AG08395 (cell line): ENCODE data around the gene SLC13A4.
"Not testable (repeated sequence)": the region's sequence is repeated elsewhere in the genome, so short reads cannot be mapped to it uniquely, and the experiment has no call there.

ENCODE experiments used
- DNase-seq: peaks from one replicate; pipeline ENCODE4 v3.0.0; 2012; ENCODE audit warnings: mixed read lengths, low spot score

SLC13A4 gene, protein sequence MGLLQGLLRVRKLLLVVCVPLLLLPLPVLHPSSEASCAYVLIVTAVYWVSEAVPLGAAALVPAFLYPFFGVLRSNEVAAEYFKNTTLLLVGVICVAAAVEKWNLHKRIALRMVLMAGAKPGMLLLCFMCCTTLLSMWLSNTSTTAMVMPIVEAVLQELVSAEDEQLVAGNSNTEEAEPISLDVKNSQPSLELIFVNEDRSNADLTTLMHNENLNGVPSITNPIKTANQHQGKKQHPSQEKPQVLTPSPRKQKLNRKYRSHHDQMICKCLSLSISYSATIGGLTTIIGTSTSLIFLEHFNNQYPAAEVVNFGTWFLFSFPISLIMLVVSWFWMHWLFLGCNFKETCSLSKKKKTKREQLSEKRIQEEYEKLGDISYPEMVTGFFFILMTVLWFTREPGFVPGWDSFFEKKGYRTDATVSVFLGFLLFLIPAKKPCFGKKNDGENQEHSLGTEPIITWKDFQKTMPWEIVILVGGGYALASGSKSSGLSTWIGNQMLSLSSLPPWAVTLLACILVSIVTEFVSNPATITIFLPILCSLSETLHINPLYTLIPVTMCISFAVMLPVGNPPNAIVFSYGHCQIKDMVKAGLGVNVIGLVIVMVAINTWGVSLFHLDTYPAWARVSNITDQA

GRCh38 chr7:135728136-135728669, at the start of gene SLC13A4:
TSS of gene SLC13A4 (minus strand) at chr7:135728186. CDS start at chr7:135727496, 690 bp downstream.
- DNase-seq: no peak

- not testable (repeated sequence) for DNase-seq
These were observed 47.9 kb upstream of the SLC13A4 start for GRCh38 chr7:135775915-135776314.

DNA sequence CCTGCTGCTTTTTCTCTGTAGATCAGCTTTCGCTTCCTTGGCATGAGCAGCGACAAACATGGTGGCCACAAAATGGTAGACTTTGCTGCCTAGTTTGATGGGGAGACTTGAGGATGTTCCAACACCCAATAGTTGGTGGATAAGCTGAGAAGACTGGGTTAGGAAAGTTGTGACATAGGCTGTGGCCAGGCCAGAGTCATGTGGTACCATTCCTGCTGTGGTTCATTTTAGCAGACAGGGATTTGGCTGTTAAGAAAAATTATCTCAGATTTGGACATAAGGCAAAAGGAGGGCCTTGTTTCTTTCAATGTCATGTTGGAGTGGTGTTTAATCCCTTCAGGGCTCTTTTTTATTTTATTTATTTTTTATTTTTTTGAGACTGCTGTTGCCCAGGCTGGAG, 47.2 kb upstream of the SLC13A4 start:
- no peak for DNase-seq

- peak; percentile 90 for DNase-seq
These were observed 46.3 kb upstream of the SLC13A4 start for GRCh38 chr7:135774284-135774683.

DNA sequence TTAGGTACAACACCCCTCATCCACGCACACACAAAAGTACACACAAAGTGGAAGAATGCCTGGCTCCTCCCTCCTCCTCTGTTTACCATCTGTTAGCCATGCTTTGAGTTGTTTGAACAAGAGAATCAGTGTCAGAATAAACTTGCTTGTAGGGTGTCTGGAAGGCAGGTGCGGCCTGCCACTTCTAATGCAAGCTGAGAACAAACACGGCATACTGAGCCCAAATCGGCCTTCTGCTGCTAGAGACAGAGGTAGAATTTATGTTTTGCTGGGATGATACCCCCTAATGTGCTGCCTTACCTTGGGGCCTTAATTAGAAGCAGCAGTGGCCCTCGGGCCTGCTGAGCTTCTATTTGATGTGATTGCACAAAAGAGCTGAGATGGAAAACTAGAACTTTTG, 45.5 kb upstream of the SLC13A4 start:
- DNase-seq: no peak

DNA sequence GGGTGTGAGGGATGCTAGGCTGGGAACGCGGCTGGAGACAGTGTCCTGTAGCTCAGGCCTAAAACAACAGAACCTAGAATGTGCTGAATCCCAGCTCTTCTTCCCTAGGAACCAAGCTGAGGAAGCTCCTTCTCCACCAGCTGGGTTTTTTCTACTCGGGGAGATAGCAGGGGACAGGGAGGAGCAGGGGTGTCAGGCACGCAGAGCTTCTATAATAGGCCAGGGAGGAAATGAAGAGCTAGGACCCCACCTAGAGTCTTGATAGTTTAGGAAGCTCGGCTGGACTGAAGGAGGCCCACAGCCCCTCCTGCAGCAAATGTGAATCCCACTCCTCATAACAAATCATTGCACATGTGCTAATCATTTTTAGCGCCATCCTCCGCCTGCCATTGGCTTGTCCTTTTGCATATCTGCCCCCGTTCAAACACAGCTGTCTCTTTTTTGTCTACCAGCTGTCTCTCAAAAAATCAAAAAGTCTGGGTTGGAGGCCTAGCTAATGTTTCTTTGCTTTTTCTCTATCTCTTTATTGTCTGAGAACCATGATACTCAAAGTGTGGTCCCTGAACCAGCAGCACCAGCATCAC, 44.7 kb upstream of the SLC13A4 start:
- DNase-seq: no peak

DNA sequence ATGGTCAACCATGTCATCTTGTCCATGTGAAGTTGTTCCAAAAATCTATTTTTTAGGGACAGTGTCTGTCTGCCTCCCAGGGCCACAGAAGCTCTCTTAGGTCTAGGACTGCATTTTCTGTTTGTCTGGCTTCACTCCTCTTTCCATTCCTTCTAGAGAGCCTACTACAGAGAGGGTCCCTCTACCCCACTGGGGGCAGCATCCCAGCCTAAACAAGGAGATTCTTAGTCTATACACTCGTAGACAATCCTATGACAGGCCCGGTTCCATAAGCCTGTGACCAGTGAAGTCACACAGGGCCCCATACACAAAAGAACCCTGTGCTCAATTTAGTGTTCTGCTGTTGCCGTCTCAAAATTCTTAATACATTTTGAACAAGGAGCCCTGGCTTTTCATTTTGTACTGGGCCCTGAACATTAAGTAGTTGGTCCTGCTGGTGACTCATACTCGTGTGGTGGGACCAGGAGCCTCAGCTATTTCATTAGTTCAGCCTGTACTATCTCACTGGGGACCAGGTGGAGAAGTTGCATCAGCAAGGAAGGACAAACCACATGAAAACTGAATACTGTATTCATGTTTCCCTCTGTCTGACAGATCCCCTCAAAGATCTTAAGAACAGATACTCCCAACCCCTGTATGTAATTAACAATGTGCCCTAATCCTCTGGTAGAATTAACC, 44.1 kb upstream of the SLC13A4 start:
- peak; percentile 72 for DNase-seq

GRCh38 chr7:135771051-135771450, 43.1 kb upstream of the SLC13A4 start:
- no peak for DNase-seq

- DNase-seq: no peak
These were observed 42.2 kb upstream of the SLC13A4 start for GRCh38 chr7:135770139-135770710.

DNA sequence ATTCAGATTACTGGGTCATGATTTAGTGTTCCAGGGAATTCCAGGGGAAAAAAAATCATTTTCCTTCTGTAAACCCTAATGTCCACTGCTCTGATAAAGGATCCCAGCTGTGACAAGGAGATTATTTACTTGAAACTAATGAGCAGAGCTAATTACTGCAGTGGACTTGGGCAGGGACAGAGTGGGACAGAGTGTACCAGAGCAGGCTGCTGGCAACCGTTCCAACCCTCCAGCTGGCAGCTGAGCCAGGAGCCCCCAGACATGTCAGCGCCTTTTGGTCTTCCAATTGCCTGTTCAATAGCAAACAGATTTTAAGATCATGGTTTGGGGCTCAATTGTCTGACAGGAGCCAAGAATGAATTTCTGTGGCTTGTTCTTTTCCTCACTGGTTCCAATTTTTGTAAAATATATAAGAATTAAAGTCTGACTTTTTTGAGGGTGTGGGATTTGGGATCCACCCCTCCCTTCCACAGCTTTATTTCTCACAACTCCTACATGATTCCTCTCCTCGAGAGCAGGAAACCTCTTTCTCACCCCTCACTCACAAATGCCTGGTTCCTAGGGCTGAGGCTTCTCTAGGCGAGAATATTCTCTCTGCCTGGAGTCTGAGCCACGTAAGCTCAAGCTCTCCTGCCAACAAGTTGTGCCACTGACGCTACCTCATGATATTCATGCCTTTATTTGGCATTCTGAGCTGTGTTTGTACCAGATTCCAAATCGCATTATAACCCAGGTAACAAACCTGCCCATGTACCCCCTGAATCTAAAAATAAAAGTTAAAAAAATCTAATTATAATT, 41.2 kb upstream of the SLC13A4 start:
- no peak for DNase-seq

DNA sequence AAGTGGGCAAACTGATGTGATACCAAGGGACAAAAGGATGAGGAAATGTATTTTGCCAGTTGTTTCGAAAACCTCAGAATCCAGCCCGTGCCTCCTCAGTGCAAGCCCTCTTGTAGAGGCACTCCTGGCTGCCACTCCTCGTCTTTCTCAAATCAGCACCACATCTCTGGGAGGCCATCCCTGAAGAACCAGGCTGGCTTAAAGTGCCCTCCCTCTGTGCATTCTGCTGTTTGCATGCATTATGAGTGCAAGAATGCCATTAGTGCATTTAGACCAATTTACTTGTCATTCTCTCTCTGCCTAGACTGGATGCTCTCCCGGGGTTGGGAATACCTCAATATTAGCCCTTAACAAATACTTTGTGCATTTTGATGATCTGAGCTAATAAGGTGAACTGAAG, 40.5 kb upstream of the SLC13A4 start:
- no peak for DNase-seq

DNA sequence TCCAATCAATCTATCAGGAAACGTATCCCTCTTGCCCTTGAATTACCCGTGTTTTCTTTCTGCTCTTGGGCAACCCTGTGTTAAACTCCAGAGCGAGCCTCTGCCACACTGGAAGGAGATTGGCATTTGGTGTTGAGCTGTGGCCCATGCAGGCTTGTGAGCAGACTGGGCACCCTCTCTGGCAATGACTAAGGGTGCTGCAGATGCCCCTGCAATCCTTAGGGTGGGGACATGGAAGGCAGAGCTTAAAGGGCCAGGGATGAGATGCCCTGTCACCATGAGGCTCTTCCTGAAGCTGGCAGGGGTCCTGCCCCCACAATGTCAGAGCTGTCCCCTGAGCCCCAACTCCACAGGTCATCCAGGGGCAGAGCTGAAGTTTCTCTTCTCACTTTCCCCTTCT, 40.1 kb upstream of the SLC13A4 start:
- no peak for DNase-seq

GRCh38 chr7:135763261-135763660, 35.3 kb upstream of the SLC13A4 start:
- no peak for DNase-seq

DNA sequence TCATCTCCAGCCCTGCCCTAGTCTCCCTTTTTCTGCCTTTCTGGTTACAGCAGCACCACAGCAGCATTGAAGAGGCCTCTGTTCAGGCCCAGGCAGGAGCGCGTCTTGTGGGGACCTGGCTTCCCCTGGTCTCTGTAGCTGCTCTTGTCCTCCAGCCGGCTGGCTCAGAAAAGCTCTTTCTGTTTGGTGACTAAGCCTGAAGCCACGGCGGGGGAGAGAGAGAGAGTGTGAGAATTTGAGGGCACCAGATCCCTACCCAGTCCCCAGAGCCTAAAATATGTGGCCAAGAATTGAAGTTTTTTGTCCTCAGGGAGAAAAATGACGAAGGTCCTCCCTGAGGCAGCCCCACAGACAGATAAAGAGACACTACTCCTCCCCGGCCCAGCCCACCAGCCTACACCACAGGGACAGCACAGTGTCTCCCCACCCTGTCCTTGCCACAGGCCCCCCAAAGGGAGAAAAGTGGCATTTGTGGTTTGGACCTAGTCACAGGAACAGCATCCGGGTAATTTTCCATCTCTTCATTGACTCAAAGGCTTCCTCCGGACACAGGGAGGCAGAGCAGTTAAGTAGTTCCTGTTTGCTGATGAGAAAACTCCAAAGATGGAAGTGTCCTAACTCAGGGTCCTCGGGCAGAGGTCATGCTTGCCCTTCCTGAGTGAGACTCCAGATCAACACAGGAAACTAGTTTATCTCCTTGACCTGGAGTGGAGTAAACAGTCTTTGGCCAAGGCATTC, 33.9 kb upstream of the SLC13A4 start:
- DNase-seq: peak; percentile 77

- no peak for DNase-seq
These were observed 31.5 kb upstream of the SLC13A4 start for GRCh38 chr7:135759532-135759931.

GRCh38 chr7:135758531-135758932, 30.5 kb upstream of the SLC13A4 start:
- peak; percentile 66 for DNase-seq

DNA sequence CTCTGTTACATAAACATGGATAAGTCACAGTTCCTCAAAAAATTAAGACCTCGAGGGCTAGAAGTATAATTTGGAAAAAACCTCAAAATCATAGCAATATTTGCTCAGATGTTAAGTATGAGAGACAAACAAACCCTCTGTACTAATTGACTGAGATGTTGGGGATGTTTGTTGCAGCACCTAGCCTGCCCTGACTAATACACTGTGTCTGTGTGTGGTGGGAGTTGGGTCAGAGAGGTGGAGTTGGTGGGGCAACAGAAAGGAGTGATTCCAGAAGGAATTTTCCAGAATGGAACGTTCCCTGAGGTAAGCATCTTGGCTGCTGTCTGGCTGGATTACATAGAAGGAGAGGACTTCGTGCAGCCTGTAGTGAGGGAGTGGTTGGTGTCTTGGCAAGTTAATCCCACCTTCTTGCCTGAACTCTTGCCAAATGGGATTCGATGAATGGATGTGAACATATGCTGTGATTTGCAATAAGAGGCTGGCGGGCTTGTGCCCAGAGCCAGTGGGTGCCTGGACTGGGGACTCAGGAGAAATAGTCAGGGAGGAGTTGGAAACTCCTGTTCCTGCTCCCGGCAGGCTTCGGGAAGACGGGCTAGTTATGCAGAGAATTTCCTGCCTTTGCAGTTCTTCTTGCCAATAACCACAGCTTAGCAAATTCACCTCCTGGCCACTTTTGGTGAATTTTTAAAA, 29.9 kb upstream of the SLC13A4 start:
- peak; percentile 75 for DNase-seq

DNA sequence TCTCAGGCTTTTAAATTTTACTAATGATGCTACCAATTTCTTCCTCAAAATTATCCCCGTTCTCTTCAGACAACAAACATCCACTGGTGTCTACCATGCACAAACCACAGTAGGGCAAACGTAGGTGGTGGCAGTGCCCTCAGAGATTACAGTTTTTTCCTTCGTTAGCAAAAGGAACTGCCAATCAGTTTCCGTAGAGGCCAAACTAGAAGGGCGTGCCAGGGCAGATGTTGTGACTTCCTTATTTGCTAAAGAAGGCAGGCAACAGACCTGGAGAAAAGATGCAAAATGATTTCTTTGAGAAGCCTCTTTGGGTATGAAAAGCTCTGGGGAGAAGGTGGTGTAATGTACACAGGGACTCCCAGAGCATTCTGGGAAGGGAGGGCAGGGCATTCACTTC, 28.2 kb upstream of the SLC13A4 start:
- DNase-seq: no peak

DNA sequence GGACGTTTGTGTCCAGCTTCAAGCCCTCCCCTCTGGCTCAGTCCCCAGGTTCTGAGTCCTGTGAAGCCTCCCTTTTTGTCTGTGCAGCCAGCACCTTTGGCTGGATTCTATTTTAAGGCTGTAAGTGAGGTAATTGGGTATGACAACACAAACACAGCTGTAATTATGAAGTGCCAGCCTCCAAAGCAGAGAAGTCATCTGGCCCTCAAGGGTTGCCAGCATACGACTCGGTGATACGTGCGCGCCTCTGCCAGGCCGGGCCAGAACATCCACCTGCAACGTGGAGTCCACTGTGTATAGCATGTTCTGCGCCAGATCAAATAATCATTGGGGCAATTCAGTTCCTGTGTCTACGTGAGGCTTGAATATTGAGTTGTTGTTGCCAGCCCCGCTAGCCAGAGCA, 27.4 kb upstream of the SLC13A4 start:
- DNase-seq: no peak
